Fibroblast of the conjunctiva (primary cell): Measurements from ENCODE around the gene AGGF1.
A peak's percentile ranks its signal among the peaks of the same experiment; 100 is the strongest.
"Not testable (repeated sequence)": the region's sequence is repeated elsewhere in the genome, so short reads cannot be mapped to it uniquely, and the experiment has no call there.

Experiments used
- DNase-seq: peaks from one replicate; pipeline ENCODE4 v3.0.0-alpha.2; 2010; ENCODE audit warnings: low read depth

AGGF1 gene

GRCh38 chr5:77030097-77031071 lies at the start of gene AGGF1:
Gene AGGF1, plus strand, starts transcription at chr5:77030404. Its CDS starts 363 bp downstream, at chr5:77030767.
- DNase-seq = peak; percentile 85

GRCh38 chr5:76980518-76981144 lies 49.6 kb upstream of the AGGF1 start:
- no peak for DNase-seq

GRCh38 chr5:76982450-76982849 lies 47.8 kb upstream of the AGGF1 start:
- no peak for DNase-seq

- DNase-seq = no peak
These were observed 46.7 kb upstream of the AGGF1 start for GRCh38 chr5:76983468-76983867.

GRCh38 chr5:76986825-76987526 lies 43.2 kb upstream of the AGGF1 start:
- DNase-seq = no peak

GRCh38 chr5:76990899-76991459 lies 39.2 kb upstream of the AGGF1 start:
- no peak for DNase-seq

- DNase-seq = not testable (repeated sequence)
These were observed 36.8 kb upstream of the AGGF1 start for GRCh38 chr5:76993436-76993835.

GRCh38 chr5:76994337-76994736 lies 35.9 kb upstream of the AGGF1 start:
- no peak for DNase-seq

GRCh38 chr5:76998251-76998650 lies 32.0 kb upstream of the AGGF1 start:
- DNase-seq = not testable (repeated sequence)

- DNase-seq = peak; percentile 9
These were observed 30.8 kb upstream of the AGGF1 start for GRCh38 chr5:76999451-76999850.

GRCh38 chr5:77003246-77003645 lies 27.0 kb upstream of the AGGF1 start:
- DNase-seq = no peak

GRCh38 chr5:77006124-77006523 lies 24.1 kb upstream of the AGGF1 start:
- DNase-seq = no peak

GRCh38 chr5:77008413-77008812 lies 21.8 kb upstream of the AGGF1 start:
- no peak for DNase-seq

- no peak for DNase-seq
These were observed 20.0 kb upstream of the AGGF1 start for GRCh38 chr5:77010243-77010642.

GRCh38 chr5:77011498-77011897 lies 18.7 kb upstream of the AGGF1 start:
- no peak for DNase-seq

- DNase-seq = no peak
These were observed 17.6 kb upstream of the AGGF1 start for GRCh38 chr5:77012601-77013000.

GRCh38 chr5:77015938-77016569 lies 14.2 kb upstream of the AGGF1 start:
- DNase-seq = peak; percentile 53

- no peak for DNase-seq
These were observed 13.2 kb upstream of the AGGF1 start for GRCh38 chr5:77016962-77017361.

GRCh38 chr5:77017668-77018067 lies 12.5 kb upstream of the AGGF1 start:
- DNase-seq = no peak

- DNase-seq = no peak
These were observed 7.4 kb upstream of the AGGF1 start for GRCh38 chr5:77022511-77023417.

- DNase-seq = no peak
These were observed 5.7 kb upstream of the AGGF1 start for GRCh38 chr5:77024490-77024889.
